GM18907 (cell line): Measurements from ENCODE around the gene ZNF324B.
"Not testable (repeated sequence)": the region's sequence is repeated elsewhere in the genome, so short reads cannot be mapped to it uniquely, and the experiment has no call there.

Experiments
- ATAC-seq: cut with Tn5 transposase; IDR thresholded peaks from one replicate; pipeline ENCODE4 v1.9.1; 2021; ENCODE audit warnings: mild to moderate bottlenecking, moderate library complexity; ENCODE audit not compliant: unreplicated experiment

Gene ZNF324B

GRCh38 chr19:58453743-58454142 is 2.3 kb downstream of the ZNF324B start:
- ATAC-seq: no peak

- ATAC-seq: no peak
Observed at GRCh38 chr19:58455306-58455705, 3.9 kb downstream of the ZNF324B start.

- ATAC-seq: no peak
Observed at GRCh38 chr19:58456111-58456510, 4.7 kb downstream of the ZNF324B start.

- no peak for ATAC-seq
Observed at GRCh38 chr19:58460039-58460438, 8.6 kb downstream of the ZNF324B start.

GRCh38 chr19:58466089-58466759 is 14.8 kb downstream of the ZNF324B start:
- peak; percentile 24 for ATAC-seq

- peak; percentile 85 for ATAC-seq
Observed at GRCh38 chr19:58466760-58467589, 15.6 kb downstream of the ZNF324B start, which contains the start of gene ZNF324. ZNF324 (plus strand) TSS chr19:58467080; CDS start chr19:58469186, 2,106 bp downstream.

- no peak for ATAC-seq
Observed at GRCh38 chr19:58468216-58468839, 16.9 kb downstream of the ZNF324B start.

- ATAC-seq: no peak
Observed at GRCh38 chr19:58469241-58470013, 18.0 kb downstream of the ZNF324B start.

GRCh38 chr19:58470837-58471543 is 19.6 kb downstream of the ZNF324B start:
- ATAC-seq: not testable (repeated sequence)

GRCh38 chr19:58471736-58472135 is 20.3 kb downstream of the ZNF324B start:
- ATAC-seq: no peak

- ATAC-seq: no peak
Observed at GRCh38 chr19:58473775-58474174, 22.4 kb downstream of the ZNF324B start.

GRCh38 chr19:58474291-58474996 is 23.0 kb downstream of the ZNF324B start:
- ATAC-seq: no peak

- ATAC-seq: peak; percentile 2
Observed at GRCh38 chr19:58474997-58475713, 23.7 kb downstream of the ZNF324B start.

- ATAC-seq: peak; percentile 80
Observed at GRCh38 chr19:58475714-58476497, 24.5 kb downstream of the ZNF324B start, which contains the start of gene ZNF446. ZNF446 (plus strand) TSS chr19:58476352; CDS start chr19:58477219, 867 bp downstream.

- ATAC-seq: no peak
Observed at GRCh38 chr19:58476498-58477015, 25.1 kb downstream of the ZNF324B start.

GRCh38 chr19:58477130-58477529 is 25.7 kb downstream of the ZNF324B start:
- no peak for ATAC-seq

- no peak for ATAC-seq
Observed at GRCh38 chr19:58477871-58478270, 26.4 kb downstream of the ZNF324B start.

- ATAC-seq: no peak
Observed at GRCh38 chr19:58479303-58479702, 27.9 kb downstream of the ZNF324B start.
